H1 (cell line): ENCODE results near the gene PRDM2. TPM values are rescaled to one million over a fixed set of nuclear protein-coding genes. Genes with fewer than 3 reads are reported as not detected.

Experiments
- CBX5 ChIP-seq: fragments of 300-800, 300-1000 bp; sonication (generic); IDR thresholded peaks from 2 replicates; pipeline ENCODE4 v1.7.1; 2016; ENCODE audit warnings: antibody characterized with exemption, low read length, low read depth
- EP300 ChIP-seq, 2 experiments: IDR thresholded peaks; 1 replicate in 1 of 2; 2 replicates in 1 of 2; pipeline ENCODE4 v1.6.1; 2011 to 2012; ENCODE audit warnings: low read depth in 2 of 2, low read length in 2 of 2, mild to moderate bottlenecking in 2 of 2, borderline replicate concordance in 1 of 2, inconsistent platforms in 1 of 2, moderate library complexity in 1 of 2
- EZH2 ChIP-seq: fragments of 200-600 bp; sonication (generic); IDR thresholded peaks from 2 replicates; pipeline ENCODE4 v1.7.1; 2012; ENCODE audit warnings: low read depth, mild to moderate bottlenecking, moderate library complexity, low read length, inconsistent platforms; ENCODE audit not compliant: severe bottlenecking
- HDAC2 ChIP-seq, 2 experiments: fragments of 300-600 bp in 1 of 2; sonication (generic) in 1 of 2; IDR thresholded peaks; 2 replicates each; pipeline ENCODE4 v1.6.1; 2011 to 2012; ENCODE audit warnings: low read depth in 2 of 2, low read length in 2 of 2, mild to moderate bottlenecking in 2 of 2, moderate library complexity in 2 of 2, borderline replicate concordance in 1 of 2, inconsistent platforms in 1 of 2
- SP4 ChIP-seq: IDR thresholded peaks from 2 replicates; pipeline ENCODE4 v1.6.1; 2012; ENCODE audit warnings: low read length, inconsistent platforms
- TEAD4 ChIP-seq: IDR thresholded peaks from 2 replicates; pipeline ENCODE4 v1.6.1; 2012; ENCODE audit warnings: low read depth, low read length, inconsistent platforms, mixed read lengths
- polyA plus RNA-seq, 7 experiments: library from polyadenylated mRNA; depleted of rRNA in 3 of 7; stranded (reverse) in 5 of 7; unstranded in 2 of 7; fragments of >200 nt in 5 of 7; fragments of 200-250 nt in 2 of 7; gene quantifications; 1 replicate in 5 of 7; 2 replicates in 1 of 7; 4 replicates in 1 of 7; pipeline versions ENCODE4 v1.2.1 to v1.2.3, GENCODE V29; 2011 to 2013; ENCODE audit warnings: missing spikeins in 2 of 7, mixed read lengths in 2 of 7
- total RNA-seq: library from RNA; stranded (reverse); fragmentation: NEBNext Ultra II Directional; extraction: Animal tissue kit (Norgen Biotek cat#: 25700); gene quantifications from 2 replicates; pipeline ENCODE4 v1.2.1, GENCODE V29; 2021
- TF ChIP-seq, protein P1 (sequence below): IDR thresholded peaks from 2 replicates; pipeline ENCODE4 v1.6.1; 2011; ENCODE audit warnings: low read length, improper control_type of control experiment

The PRDM2 gene
- total and polyA plus RNA-seq, 2 of the 8 experiments (the other 6 are each of a cell fraction or from before 2014, with no cell fraction given) = 5.8 to 21.2 TPM

DNA sequence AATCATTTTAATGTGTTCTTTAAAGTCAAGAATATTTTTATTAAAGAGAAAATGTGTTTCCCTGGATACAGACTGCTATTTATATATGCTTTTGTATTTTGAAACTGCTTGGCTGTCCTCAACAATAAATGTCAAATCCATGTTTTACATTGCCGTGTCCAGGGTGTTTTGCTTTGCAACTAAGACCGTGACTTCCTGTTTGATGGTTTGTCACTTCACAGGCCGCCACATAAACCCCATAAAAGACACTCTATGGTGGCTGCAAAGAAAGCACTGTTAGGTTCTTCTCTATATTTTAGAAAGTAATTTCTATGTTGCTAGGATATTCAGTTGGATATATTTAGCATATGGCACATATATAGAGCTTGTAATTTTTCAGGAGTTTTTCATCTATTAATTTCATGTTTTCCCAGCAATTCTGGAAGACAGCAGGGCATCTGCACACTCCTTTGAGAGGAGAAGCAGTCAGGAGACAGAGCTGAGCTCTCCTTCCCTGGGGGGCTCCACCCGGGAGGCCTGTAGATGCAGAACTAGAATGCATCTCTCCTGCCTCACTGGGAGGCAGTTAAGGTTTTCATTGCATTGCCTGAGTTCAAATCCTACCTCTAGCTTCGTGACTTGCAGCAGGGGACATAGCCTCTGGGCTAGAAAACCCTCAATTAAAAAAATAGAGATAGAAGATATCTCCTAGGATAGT, 33.1 kb downstream of the PRDM2 start (continued):
- TF ChIP-seq TEAD4 (no peak), CBX5 (no peak), SP4 (no peak), EP300 (IDR thresholded peaks at IDR 0.05; ENCODE audit: borderline replicate concordance in 1 of 2, low read depth in 2 of 2, low read length in 2 of 2) (no peak), HDAC2 (IDR thresholded peaks at IDR 0.05; ENCODE audit: borderline replicate concordance in 1 of 2, low read depth in 2 of 2, low read length in 2 of 2) (no peak), EZH2 (no peak)
- TF ChIP-seq, protein P1, sequence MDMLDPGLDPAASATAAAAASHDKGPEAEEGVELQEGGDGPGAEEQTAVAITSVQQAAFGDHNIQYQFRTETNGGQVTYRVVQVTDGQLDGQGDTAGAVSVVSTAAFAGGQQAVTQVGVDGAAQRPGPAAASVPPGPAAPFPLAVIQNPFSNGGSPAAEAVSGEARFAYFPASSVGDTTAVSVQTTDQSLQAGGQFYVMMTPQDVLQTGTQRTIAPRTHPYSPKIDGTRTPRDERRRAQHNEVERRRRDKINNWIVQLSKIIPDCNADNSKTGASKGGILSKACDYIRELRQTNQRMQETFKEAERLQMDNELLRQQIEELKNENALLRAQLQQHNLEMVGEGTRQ = no peak
